ENCODE data around the gene P2RY14. TPM values are rescaled to one million over a fixed set of nuclear protein-coding genes. Genes with fewer than 3 reads are reported as not detected.

The P2RY14 gene
- total RNA-seq, 1 donor from 2014 or later = not detected

DNA sequence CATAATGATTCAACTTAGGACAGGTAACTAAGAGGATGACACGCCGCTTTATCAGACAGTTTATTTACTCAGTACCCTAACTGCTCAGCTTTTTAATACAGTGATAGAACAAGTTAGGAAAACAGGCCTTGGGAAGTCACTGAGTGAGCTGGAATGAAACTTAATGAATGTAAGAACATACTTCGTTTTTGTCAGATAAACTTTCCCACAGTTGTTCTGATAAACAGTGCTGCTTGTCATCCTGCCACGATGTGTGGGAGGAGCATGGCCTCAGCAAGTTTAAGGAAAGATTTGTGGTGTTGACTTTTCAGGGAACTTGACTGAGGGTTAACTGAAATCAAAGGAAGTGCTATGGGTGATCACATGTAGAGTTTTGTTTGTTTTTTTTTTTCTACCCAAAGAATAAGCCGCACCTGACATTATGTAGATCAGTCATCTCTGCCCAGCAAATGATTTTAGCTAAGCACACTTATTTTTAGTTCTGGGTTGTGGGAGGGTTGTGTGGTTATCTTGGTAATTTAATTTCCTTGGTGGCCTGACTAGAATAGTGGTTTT is 5.6 kb upstream of the P2RY14 start:
- TF ChIP-seq, protein P1, sequence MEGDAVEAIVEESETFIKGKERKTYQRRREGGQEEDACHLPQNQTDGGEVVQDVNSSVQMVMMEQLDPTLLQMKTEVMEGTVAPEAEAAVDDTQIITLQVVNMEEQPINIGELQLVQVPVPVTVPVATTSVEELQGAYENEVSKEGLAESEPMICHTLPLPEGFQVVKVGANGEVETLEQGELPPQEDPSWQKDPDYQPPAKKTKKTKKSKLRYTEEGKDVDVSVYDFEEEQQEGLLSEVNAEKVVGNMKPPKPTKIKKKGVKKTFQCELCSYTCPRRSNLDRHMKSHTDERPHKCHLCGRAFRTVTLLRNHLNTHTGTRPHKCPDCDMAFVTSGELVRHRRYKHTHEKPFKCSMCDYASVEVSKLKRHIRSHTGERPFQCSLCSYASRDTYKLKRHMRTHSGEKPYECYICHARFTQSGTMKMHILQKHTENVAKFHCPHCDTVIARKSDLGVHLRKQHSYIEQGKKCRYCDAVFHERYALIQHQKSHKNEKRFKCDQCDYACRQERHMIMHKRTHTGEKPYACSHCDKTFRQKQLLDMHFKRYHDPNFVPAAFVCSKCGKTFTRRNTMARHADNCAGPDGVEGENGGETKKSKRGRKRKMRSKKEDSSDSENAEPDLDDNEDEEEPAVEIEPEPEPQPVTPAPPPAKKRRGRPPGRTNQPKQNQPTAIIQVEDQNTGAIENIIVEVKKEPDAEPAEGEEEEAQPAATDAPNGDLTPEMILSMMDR (IDR thresholded peaks at IDR 0.05; ENCODE audit: unreplicated experiment) = no peak
- no peak for DNase-seq (ENCODE audit: low spot score, unreplicated experiment)
- Mint-ChIP-seq H3K27ac (peak overlapping the region; percentile 39), H3K4me3 (ENCODE audit: low read depth) (no peak overlapping the region), H3K9me3 (ENCODE audit: low read depth) (no peaks in the 10 kb centered on the region), H3K4me1 (ENCODE audit: low read depth) (peaks cover 14% of the 10 kb centered on the region), H3K36me3 (ENCODE audit: insufficient read depth) (no peaks in the 10 kb centered on the region), H3K27me3 (no peaks in the 10 kb centered on the region)

DNA sequence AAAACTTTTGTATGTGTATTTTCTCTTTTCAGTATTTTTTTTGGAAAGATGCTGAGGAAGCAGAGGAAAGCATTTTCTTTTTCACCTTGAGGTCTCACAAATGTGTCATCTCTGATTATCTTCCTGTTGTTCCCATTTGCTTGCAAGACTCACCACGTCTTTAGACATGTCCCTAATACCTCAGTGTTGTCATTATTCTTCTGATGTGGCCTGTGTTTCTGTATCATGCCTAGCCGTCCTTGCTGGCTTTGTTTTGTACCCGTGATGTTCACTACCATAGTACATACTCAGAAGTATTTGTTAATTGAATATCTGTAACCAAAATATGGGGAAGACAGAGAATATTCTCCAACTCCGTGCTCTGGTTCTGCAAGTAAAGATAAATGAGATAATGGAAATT is 5.0 kb upstream of the P2RY14 start:
- TF ChIP-seq, protein P1 (IDR thresholded peaks at IDR 0.05; ENCODE audit: unreplicated experiment) = no peak
- no peaks in the 10 kb centered on the region for H3K27me3 Mint-ChIP-seq
- no peaks in the 10 kb centered on the region for H3K36me3 Mint-ChIP-seq (ENCODE audit: insufficient read depth)
- peak overlapping the region; percentile 22 for H3K27ac Mint-ChIP-seq
- peaks cover 14% of the 10 kb centered on the region for H3K4me1 Mint-ChIP-seq (ENCODE audit: low read depth)
- H3K9me3 Mint-ChIP-seq (ENCODE audit: low read depth) = no peaks in the 10 kb centered on the region
- no peak overlapping the region for H3K4me3 Mint-ChIP-seq (ENCODE audit: low read depth)
- DNase-seq (ENCODE audit: low spot score, unreplicated experiment) = no peak

DNA sequence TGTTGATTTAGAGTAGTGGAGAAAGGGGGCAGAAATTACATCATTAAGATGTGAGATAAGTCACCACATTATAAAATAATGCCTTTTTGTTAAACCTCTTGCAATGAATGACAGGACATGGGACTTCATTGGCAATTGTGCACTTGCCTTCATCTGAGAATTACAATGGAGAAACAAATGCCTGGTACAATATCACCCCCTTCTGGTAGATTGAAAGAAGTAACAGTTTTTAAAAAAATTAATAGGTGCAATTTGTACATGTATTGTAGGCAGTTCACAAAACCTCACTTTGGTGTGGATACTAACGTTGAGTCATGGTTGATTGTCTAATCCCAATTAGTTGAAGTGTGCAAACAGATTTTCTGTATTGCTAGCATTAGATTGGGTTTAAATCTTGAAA is 4.6 kb upstream of the P2RY14 start:
- Mint-ChIP-seq H3K27ac (no peak overlapping the region), H3K4me3 (ENCODE audit: low read depth) (no peak overlapping the region), H3K36me3 (ENCODE audit: insufficient read depth) (no peaks in the 10 kb centered on the region), H3K4me1 (ENCODE audit: low read depth) (peaks cover 14% of the 10 kb centered on the region), H3K9me3 (ENCODE audit: low read depth) (no peaks in the 10 kb centered on the region), H3K27me3 (no peaks in the 10 kb centered on the region)
- no peak for DNase-seq (ENCODE audit: low spot score, unreplicated experiment)
- TF ChIP-seq, protein P1 (IDR thresholded peaks at IDR 0.05; ENCODE audit: unreplicated experiment) = peak; percentile 78

DNA sequence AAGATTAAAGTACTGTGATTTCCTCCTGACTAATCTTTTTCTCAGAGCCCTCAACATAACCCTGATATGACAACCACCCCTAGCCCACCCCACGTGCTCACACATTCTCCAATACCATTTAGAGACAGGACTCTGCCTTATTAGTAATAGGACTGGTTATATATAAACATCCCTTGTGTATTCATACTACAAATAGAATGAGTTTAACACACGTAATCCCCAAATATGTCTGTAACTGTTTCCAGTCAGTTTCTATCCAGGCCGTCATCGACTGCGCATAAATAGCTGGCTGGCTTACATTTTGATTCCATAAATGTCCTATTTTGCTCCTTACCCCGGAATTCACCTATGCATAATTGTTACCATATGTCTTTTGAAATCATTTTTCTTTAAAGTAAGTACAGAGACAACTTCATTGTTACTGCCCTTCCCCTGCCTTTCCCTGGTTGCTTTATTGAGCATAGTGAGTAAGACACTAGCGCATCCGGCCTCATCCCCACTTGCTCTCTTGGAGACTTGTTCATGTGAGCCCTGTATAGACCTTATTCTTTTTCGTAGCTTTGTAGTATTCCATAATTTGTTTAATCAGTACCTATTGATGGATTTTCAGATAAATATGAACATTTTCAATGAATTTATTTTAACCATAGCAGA is 3.5 kb upstream of the P2RY14 start:
- no peaks in the 10 kb centered on the region for H3K36me3 Mint-ChIP-seq (ENCODE audit: insufficient read depth)
- TF ChIP-seq, protein P1 (IDR thresholded peaks at IDR 0.05; ENCODE audit: unreplicated experiment) = no peak
- peaks cover 14% of the 10 kb centered on the region for H3K4me1 Mint-ChIP-seq (ENCODE audit: low read depth)
- no peak overlapping the region for H3K4me3 Mint-ChIP-seq (ENCODE audit: low read depth)
- no peak for DNase-seq (ENCODE audit: low spot score, unreplicated experiment)
- H3K9me3 Mint-ChIP-seq (ENCODE audit: low read depth) = no peaks in the 10 kb centered on the region
- H3K27me3 Mint-ChIP-seq = no peaks in the 10 kb centered on the region
- no peak overlapping the region for H3K27ac Mint-ChIP-seq

DNA sequence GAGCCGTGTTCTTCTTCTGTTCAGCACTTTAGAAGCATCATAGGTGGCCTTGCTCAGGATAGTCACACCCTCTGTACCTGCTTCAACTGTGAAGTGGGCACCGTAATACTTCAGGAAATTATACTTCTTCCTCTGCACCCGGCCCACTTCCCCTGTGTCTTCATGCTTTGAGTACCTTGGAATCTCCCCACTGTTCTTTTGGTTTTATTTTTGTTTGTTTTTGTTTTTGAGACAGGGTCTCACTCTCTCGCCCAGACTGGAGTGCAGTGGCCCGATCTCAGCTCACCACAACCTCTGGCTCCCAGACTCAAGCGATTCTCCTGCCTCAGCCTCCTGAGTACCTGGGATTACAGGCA is 1.7 kb downstream of the P2RY14 start:
- no peak overlapping the region for H3K4me3 Mint-ChIP-seq (ENCODE audit: low read depth)
- no peaks in the 10 kb centered on the region for H3K4me1 Mint-ChIP-seq (ENCODE audit: low read depth)
- no peaks in the 10 kb centered on the region for H3K36me3 Mint-ChIP-seq (ENCODE audit: insufficient read depth)
- H3K9me3 Mint-ChIP-seq (ENCODE audit: low read depth) = no peaks in the 10 kb centered on the region
- DNase-seq (ENCODE audit: low spot score, unreplicated experiment) = no peak
- H3K27ac Mint-ChIP-seq = no peak overlapping the region
- no peaks in the 10 kb centered on the region for H3K27me3 Mint-ChIP-seq
- TF ChIP-seq, protein P1 (IDR thresholded peaks at IDR 0.05; ENCODE audit: unreplicated experiment) = no peak

Data from progenitor cell of endocrine pancreas (in vitro differentiated cells).